Esophagus muscularis mucosa (tissue), 4 donors: ENCODE data around the gene FUT3. TPM values are rescaled to one million over a fixed set of nuclear protein-coding genes. Genes with fewer than 3 reads are reported as not detected.

Experiments
- DNase-seq: peaks from one replicate; pipeline ENCODE4 v3.0.0-alpha.2; 2017; ENCODE audit errors: extremely low spot score
- H3K27ac ChIP-seq, 4 donors: fragments of 200-600 bp; sonication (generic); replicated peaks in 1 of 4; 1 replicate in 3 of 4; 2 replicates in 1 of 4; pipeline ENCODE4 v1.5.1; 2016 to 2019; ENCODE audit warnings: mild to moderate bottlenecking in 1 of 4
- H3K27me3 ChIP-seq, 4 donors: fragments of 200-600 bp; sonication (generic); one replicate each; pipeline versions ENCODE4 v1.5.1 to v1.6.0; 2016 to 2019
- H3K36me3 ChIP-seq, 4 donors: fragments of 200-600 bp; sonication (generic); one replicate each; pipeline ENCODE4 v1.5.1; 2016 to 2019
- H3K4me1 ChIP-seq, 4 donors: fragments of 200-600 bp; sonication (generic); one replicate each; pipeline ENCODE4 v1.5.1; 2016 to 2019
- H3K4me3 ChIP-seq, 4 donors: fragments of 200-600 bp; sonication (generic); 1 replicate in 2 of 4; 2 replicates in 2 of 4; pipeline ENCODE4 v1.5.1; 2016 to 2019; ENCODE audit warnings: mild to moderate bottlenecking in 4 of 4, moderate library complexity in 1 of 4
- H3K9me3 ChIP-seq, 4 donors: fragments of 200-600 bp; sonication (generic); 1 replicate in 3 of 4; 2 replicates in 1 of 4; pipeline ENCODE4 v1.5.1; 2016 to 2019
- EP300 ChIP-seq: sonication (generic); formaldehyde crosslinking; IDR thresholded peaks from one replicate; pipeline ENCODE4 v1.6.1; 2017; ENCODE audit warnings: antibody characterized with exemption
- POLR2A ChIP-seq: fragments of 450-650 bp; IDR thresholded peaks from one replicate; pipeline ENCODE4 v1.6.1; 2017; ENCODE audit warnings: antibody characterized with exemption, moderate library complexity, mild to moderate bottlenecking, low read depth
- POLR2AphosphoS5 ChIP-seq, 2 donors: sonication (generic); formaldehyde crosslinking; IDR thresholded peaks; one replicate each; pipeline ENCODE4 v1.6.1; 2017; ENCODE audit warnings: antibody characterized with exemption in 2 of 2
- WGBS: methylation state at CpG from one replicate; pipeline ENCODE4 v1.1.5; 2018; 5-methylcytosine and 5-hydroxymethylcytosine counted together
- intact Hi-C: fragments of 100-400 bp; cut with DNase I; formaldehyde crosslinking; loops from one replicate; pipeline ENCODE4 v1.15.1; 2023
- total RNA-seq, 4 donors: library from RNA; depleted of rRNA; stranded (reverse); fragments of >200 nt; gene quantifications; one replicate each; pipeline versions ENCODE4 v1.1.0 to v1.2.1, GENCODE V29; 2016
- TF ChIP-seq, protein P1 (sequence below), 3 experiments: fragments of 200-600 bp in 2 of 3; fragments of 450-650 bp in 1 of 3; sonication (generic) in 2 of 3; IDR thresholded peaks; one replicate each; pipeline ENCODE4 v1.5.1; 2017 to 2019; ENCODE audit warnings: antibody characterized with exemption in 3 of 3, mild to moderate bottlenecking in 2 of 3, moderate library complexity in 1 of 3

Gene FUT3
- total RNA-seq, 4 donors from 2014 or later, result 0.57 TPM; not detected in 3

DNA sequence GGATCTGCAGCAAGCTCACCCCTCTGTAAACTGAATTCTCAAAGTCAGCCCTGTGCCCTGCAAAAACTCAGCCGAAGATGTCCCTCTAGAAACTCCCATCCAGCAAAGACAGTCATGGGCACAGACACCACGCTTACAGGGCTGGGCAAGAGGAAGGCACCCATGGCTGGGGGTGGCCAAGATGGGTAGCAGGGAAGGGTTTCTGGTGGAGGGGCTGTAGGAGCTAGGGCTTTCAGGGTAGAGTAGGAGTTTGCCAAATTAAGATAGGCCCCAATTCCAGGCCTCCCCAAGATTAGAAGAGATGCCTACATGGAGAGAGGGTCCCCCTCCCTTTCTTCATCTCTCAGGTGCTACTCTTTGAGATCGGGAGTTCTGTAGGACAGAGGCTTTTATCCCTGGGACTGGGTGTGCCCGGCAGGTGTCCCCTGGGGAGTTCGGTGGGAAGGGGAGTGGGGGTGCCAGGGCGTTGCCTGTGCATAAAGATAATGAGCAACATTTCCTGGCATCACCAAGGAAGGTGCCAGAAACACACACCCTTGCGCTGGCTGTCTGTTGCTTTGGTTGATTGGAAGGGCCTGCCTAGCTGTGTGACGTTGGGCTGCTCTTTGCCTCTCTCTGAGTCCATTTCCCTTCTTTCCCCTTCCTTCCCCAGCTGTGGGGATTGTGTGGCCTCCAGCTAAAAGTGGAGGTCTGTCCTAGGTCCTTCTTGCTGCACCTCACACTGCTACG is 37.0 kb downstream of the FUT3 start:
- 82% methylated on average over 8 of the region's 9 CpGs for WGBS
- no peaks in the 10 kb centered on the region for H3K4me1 ChIP-seq
- no peaks in the 10 kb centered on the region for H3K27me3 ChIP-seq
- peaks cover 0 to 10% (median 2%) of the 10 kb centered on the region in 4 donors for H3K36me3 ChIP-seq
- no peak overlapping the region for H3K27ac ChIP-seq
- intact Hi-C loops, result no loop called here
- no peak overlapping the region for H3K4me3 ChIP-seq
- TF ChIP-seq POLR2AphosphoS5 (IDR thresholded peaks at IDR 0.05) (no peak), EP300 (no peak), POLR2A (no peak)
- TF ChIP-seq, protein P1, sequence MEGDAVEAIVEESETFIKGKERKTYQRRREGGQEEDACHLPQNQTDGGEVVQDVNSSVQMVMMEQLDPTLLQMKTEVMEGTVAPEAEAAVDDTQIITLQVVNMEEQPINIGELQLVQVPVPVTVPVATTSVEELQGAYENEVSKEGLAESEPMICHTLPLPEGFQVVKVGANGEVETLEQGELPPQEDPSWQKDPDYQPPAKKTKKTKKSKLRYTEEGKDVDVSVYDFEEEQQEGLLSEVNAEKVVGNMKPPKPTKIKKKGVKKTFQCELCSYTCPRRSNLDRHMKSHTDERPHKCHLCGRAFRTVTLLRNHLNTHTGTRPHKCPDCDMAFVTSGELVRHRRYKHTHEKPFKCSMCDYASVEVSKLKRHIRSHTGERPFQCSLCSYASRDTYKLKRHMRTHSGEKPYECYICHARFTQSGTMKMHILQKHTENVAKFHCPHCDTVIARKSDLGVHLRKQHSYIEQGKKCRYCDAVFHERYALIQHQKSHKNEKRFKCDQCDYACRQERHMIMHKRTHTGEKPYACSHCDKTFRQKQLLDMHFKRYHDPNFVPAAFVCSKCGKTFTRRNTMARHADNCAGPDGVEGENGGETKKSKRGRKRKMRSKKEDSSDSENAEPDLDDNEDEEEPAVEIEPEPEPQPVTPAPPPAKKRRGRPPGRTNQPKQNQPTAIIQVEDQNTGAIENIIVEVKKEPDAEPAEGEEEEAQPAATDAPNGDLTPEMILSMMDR (IDR thresholded peaks at IDR 0.05), result no peak
- DNase-seq, result no peak
- no peaks in the 10 kb centered on the region for H3K9me3 ChIP-seq

DNA sequence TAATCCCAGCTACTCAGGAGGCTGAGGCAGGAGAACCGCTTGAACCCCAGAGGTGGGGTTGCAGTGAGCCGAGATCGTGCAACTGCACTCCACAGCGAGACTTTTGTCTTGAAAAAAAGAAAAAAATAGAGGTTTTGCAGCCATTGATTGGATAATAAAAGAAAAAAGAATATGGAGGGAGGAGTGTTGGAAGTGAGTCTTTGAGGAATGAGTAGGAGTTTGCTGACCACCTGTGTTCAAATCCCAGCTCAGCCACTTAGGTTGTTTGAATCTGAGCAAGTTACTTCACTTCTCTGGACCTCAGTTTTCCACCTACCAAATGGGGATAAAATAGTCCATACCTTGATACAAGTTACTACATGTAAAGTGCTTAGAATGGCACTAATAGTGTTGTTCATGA is 40.1 kb downstream of the FUT3 start:
- intact Hi-C loops, result no loop called here
- Histone ChIP-seq H3K27ac (no peak overlapping the region), H3K9me3 (no peaks in the 10 kb centered on the region), H3K4me3 (no peak overlapping the region), H3K27me3 (no peaks in the 10 kb centered on the region), H3K36me3 (peaks cover 0 to 11% (median 5%) of the 10 kb centered on the region in 4 donors), H3K4me1 (peaks cover 0 to 10% (median 5%) of the 10 kb centered on the region in 4 donors)
- no peak for TF ChIP-seq POLR2AphosphoS5 (IDR thresholded peaks at IDR 0.05)
- TF ChIP-seq, protein P1 (IDR thresholded peaks at IDR 0.05), result no peak
- DNase-seq, result no peak
- 96% methylated on average over 4 of the region's 4 CpGs for WGBS

DNA sequence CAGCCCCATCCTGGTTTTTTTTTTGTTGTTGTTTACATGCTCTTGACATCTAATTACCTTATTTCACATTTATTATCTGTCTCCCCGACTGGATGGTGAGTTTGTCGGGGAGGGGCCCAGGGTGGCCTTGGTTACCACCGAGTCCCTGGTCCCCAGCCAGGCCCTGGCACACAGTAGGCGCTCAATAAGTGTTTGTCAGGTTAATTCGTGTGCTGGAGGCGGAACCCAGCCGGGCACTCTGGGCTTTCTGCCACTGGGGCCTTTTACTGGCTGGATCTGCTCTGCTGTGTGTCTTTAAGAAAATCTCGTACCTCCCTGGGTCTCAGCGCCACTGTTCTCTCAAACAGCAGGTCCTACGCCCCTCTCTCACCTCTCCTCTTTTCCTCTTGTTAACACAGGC is 41.8 kb downstream of the FUT3 start:
- WGBS, result 73% methylated on average over 10 of the region's 10 CpGs
- H3K27me3 ChIP-seq, result peaks cover 0 to 10% (median under 1%) of the 10 kb centered on the region in 4 donors
- TF ChIP-seq EP300 (no peak), POLR2A (no peak), POLR2AphosphoS5 (IDR thresholded peaks at IDR 0.05) (no peak)
- TF ChIP-seq, protein P1 (IDR thresholded peaks at IDR 0.05), result no peak
- H3K4me3 ChIP-seq, result no peak overlapping the region
- no peak for DNase-seq
- H3K27ac ChIP-seq, result no peak overlapping the region
- peaks cover 2 to 18% (median 16%) of the 10 kb centered on the region in 4 donors for H3K4me1 ChIP-seq
- peaks cover 0 to 11% (median 5%) of the 10 kb centered on the region in 4 donors for H3K36me3 ChIP-seq
- no peaks in the 10 kb centered on the region for H3K9me3 ChIP-seq
- intact Hi-C loops, result loop anchor here (10.0 kb wide), 1 partner anchor 215 kb away; no protein-coding TSS in a partner anchor

DNA sequence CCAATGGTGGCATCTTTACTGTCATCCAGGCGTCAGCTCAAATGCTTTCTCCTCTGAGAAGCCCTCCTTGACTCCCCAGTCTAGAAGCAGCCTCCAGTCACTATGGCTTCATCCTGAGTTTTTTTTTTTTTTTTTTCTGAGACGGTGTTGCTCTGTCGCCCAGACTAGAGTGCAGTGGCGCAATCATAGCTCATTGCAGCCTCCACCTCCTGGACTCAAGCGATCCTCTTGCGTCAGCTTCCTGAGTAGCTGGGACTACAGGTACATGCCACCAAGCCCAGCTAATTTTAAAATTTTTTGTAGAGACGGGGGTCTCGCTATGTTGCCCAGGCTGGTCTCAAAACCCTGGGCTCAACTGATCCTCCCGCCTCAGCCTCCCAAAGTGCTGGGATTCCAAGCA is 42.2 kb downstream of the FUT3 start:
- no peak overlapping the region for H3K4me3 ChIP-seq
- intact Hi-C loops, result loop anchor here (10.0 kb wide), 1 partner anchor 216 kb away; no protein-coding TSS in a partner anchor
- H3K4me1 ChIP-seq, result peaks cover 6 to 22% (median 20%) of the 10 kb centered on the region in 4 donors
- no peak overlapping the region for H3K27ac ChIP-seq
- no peaks in the 10 kb centered on the region for H3K9me3 ChIP-seq
- TF ChIP-seq POLR2AphosphoS5 (IDR thresholded peaks at IDR 0.05) (no peak), POLR2A (no peak), EP300 (no peak)
- TF ChIP-seq, protein P1 (IDR thresholded peaks at IDR 0.05), result no peak
- peaks cover 0 to 14% (median 2%) of the 10 kb centered on the region in 4 donors for H3K27me3 ChIP-seq
- H3K36me3 ChIP-seq, result peaks cover 0 to 11% (median 5%) of the 10 kb centered on the region in 4 donors
- WGBS, result 86% methylated on average over 9 of the region's 9 CpGs
- DNase-seq, result no peak
